LNCaP clone FGC (cell line): ENCODE data around the gene NAA40.

Experiments used
- DNase-seq: peaks from one replicate; pipeline ENCODE4 v3.0.0-alpha.2; 2011; ENCODE audit warnings: low read depth
- H3K4me3 ChIP-seq: 2 replicates; pipeline ENCODE4 v1.5.1; 2011; ENCODE audit warnings: mild to moderate bottlenecking, low read depth, low read length, control low read depth
- TF ChIP-seq, protein P1 (sequence below): IDR thresholded peaks from 2 replicates; pipeline ENCODE4 v1.5.1; 2012; ENCODE audit warnings: mild to moderate bottlenecking; ENCODE audit not compliant: control insufficient read depth, insufficient read depth; ENCODE audit errors: extremely low read depth

Gene NAA40

DNA sequence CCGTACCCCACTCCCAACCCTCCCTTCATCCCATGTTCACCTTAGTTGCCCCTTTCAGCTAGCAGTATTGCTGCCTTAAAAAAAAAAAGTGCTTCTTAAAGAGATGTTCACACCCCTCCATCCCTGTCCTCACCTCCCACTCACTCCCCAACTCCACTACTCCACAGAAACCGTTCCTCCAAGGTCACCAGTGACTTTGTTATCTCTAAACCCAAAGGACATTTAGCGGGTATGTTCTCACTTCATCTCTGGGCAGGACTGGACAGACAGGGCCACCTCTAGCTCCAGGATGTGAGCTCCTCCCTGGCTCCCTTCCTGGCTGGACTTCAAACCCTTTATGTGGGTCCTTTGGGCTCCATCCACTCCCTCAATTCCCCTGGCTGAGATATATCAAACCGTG is 15.5 kb upstream of the NAA40 start:
- TF ChIP-seq, protein P1, sequence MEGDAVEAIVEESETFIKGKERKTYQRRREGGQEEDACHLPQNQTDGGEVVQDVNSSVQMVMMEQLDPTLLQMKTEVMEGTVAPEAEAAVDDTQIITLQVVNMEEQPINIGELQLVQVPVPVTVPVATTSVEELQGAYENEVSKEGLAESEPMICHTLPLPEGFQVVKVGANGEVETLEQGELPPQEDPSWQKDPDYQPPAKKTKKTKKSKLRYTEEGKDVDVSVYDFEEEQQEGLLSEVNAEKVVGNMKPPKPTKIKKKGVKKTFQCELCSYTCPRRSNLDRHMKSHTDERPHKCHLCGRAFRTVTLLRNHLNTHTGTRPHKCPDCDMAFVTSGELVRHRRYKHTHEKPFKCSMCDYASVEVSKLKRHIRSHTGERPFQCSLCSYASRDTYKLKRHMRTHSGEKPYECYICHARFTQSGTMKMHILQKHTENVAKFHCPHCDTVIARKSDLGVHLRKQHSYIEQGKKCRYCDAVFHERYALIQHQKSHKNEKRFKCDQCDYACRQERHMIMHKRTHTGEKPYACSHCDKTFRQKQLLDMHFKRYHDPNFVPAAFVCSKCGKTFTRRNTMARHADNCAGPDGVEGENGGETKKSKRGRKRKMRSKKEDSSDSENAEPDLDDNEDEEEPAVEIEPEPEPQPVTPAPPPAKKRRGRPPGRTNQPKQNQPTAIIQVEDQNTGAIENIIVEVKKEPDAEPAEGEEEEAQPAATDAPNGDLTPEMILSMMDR, result no peak
- H3K4me3 ChIP-seq, result no peak overlapping the region
- DNase-seq, result no peak

DNA sequence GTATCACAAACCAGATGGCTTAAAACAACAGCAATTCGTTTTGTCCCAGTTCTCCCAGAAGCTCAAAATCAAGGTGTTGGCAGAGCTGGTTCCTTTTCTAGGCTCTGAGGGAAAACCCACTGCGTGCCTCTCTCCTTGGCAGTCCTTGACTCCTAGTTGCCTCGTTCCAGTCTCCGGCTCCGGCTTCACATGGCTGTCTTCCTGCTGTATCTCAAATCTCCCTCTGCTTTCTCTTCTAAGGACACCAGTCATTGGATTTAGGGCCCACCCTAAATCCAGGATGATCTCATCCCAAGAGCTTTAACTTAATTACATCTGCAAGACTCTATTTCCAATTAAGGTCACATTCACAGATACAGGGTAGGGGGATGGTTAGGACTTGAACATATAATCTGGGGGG is 9.2 kb upstream of the NAA40 start:
- no peak overlapping the region for H3K4me3 ChIP-seq
- TF ChIP-seq, protein P1, result no peak
- no peak for DNase-seq

DNA sequence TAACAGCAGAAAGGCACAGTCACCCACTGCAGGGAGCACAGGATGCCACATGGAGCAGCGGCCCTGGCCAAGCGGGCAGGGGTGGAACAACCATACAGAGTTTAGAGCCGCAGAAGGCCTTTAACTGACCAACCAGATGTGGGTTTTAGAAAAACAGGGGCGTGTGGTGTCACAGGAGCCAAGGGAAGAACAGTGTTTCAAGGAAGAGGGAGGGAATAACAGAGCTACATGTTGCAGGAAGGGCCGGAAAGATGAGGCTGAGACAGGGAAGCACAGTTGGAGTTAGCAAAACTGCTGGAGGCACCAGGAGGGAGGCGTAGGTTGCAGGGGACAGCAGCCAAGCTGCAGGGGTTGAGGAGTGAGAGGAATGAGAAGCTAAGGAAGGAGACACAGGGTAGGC is 7.8 kb upstream of the NAA40 start:
- TF ChIP-seq, protein P1, result no peak
- DNase-seq, result no peak
- no peak overlapping the region for H3K4me3 ChIP-seq

DNA sequence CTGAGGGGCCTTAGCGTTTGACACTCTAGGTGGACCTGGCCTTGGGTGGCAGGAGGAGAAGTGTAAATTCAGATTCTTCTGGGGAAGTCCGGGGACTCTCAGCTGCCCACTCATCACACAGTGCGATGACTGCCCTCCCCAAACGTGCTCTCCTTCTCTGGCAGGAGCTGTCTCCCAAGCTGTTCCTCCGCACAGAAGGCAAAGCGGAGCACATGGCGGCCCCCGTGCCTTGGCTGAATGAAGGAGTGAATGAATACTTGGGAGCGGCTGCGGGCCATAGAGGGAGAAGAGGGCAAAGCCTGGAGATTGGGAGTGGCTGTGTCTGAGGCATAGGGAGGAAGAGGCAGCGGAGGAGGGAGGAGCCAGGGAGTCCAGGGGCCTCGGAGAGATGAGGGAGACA is 6.9 kb upstream of the NAA40 start:
- no peak for DNase-seq
- TF ChIP-seq, protein P1, result no peak
- no peak overlapping the region for H3K4me3 ChIP-seq

DNA sequence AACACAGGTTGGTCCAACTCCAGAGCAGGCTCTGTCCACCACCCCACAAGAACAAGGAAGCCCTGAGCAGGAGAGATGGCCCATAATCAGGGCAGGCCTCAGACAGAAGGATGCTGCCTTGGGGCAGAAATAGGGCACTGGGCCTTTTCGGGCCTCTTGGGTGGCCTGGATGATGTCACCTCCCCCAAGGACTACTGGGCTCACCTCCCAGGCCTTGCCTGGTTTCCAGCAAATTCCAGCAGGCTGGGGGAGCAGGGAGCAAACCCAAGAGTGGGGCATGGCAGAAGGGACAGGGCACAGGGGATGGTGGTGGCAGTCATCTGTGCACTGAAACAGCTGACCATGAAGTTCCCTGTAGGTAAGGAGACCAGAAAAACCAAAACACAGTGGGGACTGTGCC is 5.3 kb upstream of the NAA40 start:
- H3K4me3 ChIP-seq, result no peak overlapping the region
- TF ChIP-seq, protein P1, result no peak
- DNase-seq, result no peak

DNA sequence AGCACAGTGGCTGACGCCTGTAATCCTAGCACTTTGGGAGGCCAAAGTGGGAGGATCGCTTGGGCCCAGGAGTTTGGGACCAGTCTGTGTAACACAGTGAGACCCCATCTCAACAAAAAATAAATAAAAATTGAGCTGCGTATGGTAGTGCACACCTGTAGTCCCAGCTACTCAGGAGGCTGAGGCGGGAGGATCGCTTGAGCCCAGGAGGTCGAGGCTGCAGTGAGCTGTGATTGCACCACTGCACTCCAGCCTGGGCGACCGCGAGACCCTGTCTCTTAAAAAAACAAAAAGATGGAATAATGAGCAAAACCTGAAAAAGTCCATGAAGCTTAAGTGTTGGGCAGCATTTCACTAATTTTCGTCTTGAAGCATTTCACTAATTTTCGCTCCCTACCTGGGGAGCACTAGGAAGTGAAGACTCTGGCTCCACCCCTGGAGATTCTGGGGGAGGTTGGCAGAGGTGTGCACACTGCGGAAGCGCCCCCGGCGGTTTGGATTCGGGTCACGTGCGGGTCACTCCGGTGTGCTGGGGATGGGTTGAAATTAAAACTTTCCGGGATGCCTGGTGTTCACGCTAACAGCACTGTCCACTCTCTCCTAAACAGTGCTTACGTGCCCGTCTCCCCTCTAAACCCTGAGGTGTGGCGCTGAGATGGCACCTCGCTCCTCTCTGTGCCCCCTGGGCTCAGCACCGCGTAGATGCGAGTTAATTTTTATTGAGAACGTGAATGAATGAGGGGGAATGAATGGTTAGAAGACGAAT is 906 bp upstream of the NAA40 start:
- peak overlapping the region; percentile 88 for H3K4me3 ChIP-seq
- DNase-seq, result no peak

More for the DNA sequence above, 906 bp upstream of the NAA40 start:
- TF ChIP-seq, protein P1, result no peak
